T-helper 22 cell (primary cell): ENCODE results near the gene SPECC1L.

Experiments used
- DNase-seq: peaks from one replicate; pipeline ENCODE4 v3.0.0-alpha.2; 2020; ENCODE audit warnings: low read depth

SPECC1L gene

DNA sequence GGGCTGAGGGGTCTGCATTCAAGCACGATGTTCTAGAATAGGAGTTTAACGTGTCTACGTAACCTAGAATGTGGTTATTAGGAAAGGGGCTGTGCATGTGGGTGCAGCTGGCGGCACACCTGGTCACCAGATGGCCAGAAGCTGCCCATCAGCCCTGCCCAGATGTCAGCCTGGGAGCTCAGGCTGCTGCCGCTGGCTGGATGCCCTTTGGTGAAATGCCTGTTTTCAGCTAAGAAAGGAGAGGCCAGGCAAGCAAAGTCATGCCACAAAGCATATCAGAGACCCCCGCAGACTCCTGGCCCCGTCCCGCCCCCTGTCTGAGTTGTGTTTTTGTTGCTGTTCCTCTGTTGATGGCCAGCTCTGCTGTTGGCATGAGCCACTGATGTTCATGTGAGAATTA is 145.5 kb downstream of the SPECC1L start:
- no peak for DNase-seq

DNA sequence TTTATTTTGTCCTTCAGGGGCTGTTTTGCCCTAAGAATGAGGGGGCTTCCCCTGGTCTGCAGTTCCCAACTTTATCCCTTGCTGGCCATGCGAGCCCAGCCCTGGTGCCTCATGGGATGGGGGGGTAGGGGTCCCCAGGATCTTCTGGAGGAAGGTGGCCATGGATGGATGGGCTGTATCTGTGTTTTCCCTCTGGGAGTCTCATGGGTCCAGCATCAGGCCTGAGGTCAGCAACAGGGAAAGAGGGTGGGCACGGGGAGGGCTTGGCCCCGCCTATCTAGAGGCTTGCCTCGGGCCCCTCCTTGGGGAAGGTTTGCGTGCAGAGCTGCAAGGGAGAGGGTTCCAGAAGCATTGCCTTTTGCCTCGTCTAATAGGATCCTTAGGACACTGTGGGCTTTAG is 146.0 kb downstream of the SPECC1L start:
- no peak for DNase-seq

DNA sequence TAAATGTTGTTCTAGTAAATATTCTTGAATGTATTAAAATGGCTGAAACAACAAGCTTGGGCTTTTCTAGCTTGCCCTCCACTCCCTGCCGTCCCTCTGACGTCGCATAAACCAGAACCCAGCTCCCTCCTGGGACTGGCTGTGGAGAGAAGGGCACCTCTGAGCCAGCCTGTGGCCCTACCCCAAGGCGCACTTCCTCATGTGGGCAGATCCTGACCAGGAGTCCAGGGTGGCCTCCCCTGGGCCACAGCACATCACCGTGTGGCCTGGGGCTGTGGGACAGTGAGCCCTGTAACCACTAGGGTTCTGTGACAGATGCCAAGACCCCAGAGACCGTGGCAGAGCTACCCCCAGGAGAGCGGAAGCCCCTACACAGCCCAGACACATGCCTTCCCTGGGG is 146.6 kb downstream of the SPECC1L start:
- no peak for DNase-seq

DNA sequence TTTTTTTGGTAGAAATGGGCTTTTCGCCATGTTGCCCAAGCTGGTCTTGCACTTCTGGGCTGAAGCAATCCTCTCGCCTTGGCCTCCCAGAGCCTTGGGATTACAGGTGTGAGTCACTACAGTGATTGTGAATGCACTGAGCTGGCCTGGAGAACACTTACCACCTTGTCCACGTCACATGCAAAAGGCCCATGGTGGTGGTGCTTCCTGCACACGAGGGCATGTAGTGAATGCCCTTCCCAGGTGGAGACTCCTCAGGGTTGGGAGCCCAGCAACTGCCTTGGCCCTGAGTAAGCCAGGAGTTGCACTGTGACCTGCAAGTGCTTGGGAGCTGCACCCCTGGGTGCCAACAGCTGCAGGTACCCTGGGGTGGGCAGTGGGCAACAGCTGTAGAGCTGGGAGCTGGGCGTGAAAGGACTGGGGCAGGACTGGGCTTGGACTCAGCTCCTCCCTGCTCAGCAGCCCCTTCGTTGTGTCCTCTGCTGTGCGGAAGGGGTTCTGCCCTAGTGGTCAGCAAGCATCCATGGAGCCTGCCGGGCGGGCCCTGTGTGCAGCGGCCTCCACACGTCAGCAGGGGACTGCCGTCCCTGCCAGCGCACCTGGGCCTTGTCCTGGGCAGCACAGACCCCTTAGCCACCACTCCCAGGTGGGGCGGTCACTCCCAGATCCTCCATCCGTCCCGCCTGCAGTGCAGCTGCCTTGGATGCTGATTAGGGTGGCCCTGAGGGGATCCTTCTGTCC is 147.4 kb downstream of the SPECC1L start:
- DNase-seq, result no peak

DNA sequence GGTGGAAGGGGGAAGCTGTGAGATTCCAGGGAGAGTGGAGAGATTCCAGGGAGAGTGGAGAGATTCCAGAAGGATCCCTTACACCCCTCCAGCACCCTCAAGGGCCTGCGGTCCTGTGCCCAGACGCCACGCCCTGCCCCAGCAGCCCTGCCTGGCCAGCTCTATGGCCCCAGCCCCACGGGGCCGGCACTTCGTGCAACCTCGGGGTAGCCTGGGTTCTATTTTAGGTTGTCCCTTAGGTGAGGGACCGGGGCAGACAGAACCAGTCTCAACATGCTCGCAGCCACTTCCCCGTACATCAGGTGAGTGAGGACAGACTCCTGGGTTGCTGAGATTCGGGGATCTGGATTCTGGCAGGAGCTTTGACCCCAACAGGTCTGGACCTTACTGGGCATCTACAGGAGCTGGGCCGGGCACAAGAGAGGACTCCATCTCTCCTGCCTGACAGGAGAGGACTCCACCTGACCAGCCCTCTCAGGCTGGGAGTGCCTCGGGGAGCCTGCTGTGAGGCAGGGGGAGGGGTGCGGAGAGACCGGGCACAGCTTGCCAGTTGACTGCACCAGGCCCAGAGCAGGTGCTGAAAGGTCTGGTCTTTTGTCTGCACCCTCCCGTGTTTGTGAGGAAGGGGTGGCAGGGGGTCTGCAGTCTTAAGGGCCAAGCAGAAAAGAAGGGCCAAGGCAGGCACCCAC is 148.3 kb downstream of the SPECC1L start:
- DNase-seq, result no peak

DNA sequence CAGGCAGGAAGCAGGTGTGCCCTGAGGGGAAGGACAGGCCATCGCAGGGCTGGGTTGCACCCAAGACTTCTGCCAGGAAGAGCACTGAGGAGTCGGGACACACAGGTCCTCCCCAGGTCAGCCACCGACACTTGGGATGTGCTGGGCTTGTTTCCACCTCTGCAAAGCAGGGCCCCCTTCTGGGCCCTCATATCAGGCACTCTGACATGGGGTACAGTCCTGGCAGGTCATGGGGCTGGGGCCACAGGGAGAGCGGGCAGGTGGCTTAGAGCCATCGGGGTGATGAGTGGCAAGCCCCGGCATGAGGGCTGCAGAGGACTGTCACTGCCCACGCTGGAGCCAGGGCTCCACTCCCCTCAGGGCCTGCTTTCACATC is 148.8 kb downstream of the SPECC1L start:
- no peak for DNase-seq

DNA sequence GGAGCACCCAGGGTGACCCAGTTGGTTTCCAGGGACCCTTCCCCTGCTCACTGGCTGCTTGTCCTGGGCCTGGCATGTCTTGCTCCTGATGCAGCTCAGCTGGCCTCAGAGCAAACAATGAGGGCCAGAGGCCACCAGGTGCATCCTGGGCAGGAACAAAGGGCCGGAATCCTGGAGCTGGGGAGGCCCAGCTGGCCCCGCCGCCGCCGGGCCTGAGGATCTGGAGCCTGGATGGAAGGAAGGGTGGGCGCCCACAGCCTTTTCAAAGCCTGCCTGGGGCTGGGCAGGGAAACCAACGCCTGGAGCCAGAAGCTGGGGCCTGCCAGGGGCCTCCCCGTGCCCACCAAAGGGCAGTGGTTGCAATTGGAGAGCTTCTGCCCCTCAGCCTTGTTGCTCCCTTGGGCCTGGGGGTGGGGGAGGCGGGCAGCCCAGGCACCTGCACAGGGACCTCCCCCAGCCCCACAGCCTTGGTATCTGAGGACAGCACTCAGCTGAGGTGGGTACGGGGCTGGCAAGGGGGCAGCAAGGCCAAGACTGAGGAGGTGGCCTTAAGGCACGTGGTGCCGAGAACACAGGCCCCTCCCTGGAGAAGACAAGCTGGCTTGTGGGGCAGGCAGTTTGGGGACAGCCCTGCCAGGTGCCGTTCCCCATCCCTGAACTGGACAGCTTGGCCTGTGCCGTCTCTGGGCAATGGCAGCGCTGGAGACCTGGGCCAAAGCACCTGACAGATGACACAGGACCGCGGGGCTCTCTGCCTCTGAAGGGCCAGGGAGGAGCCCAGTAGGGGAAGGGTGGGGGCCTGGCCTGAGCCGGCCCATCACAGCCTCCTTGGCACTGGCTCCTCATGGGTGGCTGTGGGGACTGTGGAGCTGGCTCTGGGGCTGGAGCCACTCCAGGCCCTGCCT is 149.7 kb downstream of the SPECC1L start:
- no peak for DNase-seq

DNA sequence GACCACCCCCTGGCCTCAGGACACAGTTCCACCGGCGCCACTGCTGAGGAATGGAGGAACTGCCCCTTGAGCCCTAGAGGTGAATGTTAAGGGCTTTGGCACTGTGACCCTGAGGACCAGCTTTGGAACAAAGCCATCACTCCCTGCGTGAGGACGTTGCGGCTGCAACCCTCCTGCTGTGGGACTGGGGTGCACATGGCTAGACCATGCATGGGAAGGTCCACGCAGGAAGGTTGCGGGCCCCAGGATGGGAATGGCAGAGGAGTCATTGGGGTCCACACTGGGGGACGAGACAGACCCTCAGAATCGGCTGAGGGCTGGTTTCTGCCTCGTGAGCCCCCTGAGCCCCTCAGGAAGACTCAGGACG is 150.3 kb downstream of the SPECC1L start:
- no peak for DNase-seq

DNA sequence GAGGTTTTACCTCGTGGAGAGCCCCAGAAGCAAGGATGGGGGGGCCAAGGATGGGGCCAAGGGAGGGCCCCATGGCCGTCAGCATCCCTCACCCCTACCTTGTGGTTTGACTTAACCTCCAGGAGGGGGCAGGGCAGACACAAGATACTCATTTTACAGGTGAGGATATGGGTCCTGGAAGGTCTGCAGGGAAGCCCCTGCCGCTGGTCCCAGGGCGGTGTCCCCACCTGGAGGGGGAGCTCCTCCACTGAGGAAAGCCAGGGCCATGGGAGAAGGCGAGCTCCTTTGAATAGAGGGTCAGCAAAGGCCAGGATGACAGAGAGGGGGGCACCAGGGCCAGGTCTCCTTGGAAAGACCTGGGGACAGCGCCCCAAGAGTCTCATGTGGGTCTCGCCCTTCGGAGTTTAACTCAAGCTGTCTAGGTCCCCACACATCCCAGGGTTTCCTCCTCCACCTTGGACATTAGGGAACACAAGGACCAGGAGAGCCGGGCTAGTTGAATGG is 150.8 kb downstream of the SPECC1L start:
- no peak for DNase-seq

DNA sequence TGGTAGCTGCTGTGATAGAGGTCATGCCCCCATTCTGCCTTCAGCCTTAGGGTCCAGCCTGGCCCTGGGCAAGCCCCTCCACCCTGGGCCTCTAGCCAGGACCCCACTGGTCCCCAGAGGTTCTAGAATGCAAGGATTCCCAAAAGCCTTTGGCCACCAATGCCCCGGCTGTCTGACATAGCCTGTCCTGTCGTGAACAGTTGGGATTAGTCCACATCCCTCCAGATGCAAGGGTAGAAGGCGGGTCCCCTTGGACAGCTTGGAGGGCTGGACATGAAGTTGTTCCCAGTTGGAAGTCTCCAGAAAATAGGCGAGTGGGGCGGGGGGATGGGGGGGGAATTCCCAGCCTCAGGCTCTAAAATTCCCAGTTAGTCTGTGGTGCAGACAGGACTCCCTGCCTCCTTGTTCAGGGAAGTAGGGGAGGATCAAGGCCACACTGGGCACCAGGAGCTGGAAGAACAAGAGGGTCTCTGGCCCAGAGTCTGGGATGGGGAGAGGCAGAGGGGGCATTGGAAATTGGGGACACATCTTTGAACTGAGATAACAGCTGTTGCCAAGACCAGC is 151.6 kb downstream of the SPECC1L start:
- DNase-seq, result no peak

DNA sequence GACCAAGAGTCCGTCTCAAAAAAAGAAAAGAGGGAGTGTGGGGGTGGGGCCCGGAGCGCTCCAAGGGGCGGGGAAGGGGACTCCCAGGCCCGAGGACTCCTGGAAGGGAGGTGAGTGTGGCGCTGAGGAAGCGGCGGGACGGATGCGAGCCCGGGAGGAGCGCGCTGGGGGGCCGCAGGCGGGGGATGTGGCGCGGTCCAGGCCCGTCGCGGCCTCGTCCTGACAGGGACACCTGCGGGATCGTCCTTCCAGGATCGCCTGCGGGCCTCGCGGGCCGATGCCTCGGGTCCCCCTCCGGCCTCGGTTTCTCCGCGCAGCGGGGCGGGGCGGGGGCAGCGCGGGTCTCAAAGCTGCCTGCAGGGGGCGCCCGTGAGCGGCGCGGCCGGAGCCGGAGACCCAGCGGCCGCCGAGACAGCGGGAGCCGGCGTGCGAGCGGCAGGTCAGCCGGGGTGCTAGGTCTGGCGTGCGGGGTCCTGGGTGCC is 152.9 kb downstream of the SPECC1L start:
- DNase-seq, result no peak

DNA sequence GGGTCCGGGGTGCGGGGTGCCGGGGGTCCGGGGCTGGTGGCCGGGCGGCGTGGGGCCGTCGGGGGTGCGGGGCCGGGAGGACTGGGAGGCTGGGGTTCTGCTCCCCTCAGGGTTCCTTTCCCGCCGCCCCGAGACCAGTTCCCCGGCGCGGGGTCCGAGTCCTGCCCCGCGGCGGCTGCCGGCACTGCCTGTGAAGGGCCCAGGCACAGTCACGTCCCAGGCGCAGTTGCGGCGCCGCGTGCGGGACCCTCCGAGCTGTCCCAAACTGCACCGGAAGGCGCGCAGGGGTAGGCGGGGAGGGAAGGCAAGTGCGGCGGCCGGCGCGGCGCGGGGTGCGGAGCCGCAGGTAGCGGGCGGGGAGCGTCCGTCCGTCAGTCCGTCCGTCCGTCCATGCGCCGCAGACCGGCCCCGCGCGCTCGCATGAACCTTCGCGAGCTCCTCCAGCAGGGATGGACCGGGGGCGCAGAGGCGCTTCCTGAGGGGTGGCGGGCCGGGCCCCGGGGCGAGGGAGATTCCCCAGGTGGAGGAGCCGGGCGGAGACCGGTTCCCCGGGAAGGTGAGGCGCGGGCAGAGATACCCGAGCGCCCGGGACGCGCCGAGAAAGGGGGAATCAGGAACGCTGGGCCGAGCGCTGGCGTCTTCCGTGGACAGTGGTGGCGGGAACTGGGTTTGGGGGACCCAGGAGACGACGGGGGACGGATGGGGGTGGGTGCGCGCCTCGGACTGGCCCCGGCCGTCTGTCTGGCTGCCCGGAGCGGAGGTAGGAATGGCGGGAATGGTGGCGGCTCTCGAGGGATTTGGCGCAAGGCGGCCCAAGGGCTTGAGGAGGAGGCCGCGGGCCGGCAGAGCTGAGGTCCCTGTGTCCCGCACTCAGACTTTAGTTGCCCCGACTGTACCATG is 153.6 kb downstream of the SPECC1L start:
- DNase-seq, result no peak

DNA sequence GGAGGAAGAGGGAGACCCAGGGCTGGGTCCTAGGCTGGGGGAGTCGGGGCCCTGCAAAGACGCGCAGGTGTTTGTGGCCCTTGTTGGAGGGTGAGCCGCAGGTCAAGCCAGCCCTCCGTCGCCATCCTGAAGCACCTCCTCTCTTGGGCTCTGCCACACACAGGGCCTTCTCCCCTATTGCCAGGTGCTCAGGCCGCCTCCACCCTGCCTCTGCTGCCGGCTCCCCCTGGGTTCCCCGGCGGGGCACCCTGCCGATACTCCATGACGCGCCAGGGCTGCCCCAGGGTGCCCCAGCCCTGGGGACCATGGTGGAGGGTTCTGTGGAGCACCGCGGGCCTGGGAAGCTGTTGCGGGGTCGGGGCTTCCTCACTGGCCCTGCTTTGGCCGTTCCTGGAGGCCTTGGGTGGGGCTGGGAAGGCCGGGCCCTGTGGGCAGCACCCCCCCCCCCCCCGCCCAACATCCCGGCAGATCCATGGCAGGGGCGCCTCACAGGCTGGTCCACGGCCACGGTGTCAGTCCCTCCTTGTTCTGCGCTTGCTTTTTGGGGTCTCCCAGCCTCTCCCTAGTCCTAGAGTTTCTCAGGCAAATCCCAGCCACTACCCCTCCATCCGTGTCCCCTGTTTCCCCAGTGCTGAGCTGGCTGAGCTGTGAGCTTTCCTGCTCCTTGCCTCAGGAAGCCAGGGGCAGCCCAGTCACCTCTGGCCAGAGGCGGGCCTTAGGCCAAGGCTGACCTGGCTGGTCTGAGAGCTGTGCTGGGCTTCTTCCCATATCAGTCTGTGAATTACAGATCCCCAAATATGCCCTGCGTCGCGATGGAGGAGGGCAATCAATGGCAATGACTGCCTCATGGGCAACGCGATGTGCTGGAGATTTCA is 154.5 kb downstream of the SPECC1L start:
- DNase-seq, result no peak

DNA sequence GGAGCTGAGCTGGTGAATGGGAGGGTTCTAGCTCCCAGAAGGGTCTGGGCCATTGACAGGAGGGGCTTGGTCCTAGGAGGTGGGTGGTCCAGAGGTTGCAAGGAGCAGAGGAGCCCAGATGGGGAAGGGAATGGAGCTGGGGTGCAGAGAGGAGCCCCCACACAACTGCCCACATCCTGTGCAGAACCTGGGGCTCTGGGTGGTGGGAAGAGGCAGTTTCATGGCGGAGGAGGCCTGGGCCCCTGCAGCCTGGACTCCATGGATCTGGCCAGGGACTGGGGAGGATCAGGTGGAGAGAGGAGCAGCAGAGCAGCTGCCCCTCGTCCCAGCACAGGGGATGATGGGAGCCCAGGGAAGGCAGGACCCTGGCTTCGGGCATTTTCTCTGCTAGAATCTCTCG is 155.8 kb downstream of the SPECC1L start:
- DNase-seq, result no peak

DNA sequence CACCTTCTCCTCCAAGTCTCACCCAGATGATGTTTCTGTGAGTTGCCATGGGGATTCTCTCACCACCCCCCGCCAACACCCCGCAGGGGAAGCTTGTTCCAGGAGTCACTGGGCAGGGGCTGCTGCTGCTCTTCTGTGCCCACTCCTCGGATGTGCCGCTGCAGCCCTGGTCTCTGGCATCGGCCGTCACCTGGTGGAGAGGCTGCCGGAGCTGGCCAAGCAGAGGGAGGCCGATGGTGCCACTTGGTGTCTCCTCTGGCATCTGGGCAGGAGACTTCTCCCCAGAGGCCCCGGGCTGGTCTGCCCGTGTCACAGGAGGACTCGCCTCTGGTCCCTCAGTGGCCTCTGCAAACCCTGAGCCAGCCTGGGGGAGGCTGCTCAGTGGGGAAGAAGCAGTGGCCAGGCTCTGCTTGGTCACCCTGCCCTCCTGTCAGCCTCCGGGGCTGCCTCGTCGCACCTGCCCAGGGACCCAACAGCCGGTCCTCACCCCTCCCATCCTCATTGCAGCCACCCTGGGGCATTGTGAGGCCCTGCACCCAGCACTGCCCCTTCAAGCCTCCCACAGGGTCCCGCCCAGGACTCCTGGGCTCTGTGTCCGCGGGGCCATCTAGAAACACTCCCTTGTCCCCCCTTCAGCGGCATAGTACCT is 156.3 kb downstream of the SPECC1L start:
- no peak for DNase-seq

DNA sequence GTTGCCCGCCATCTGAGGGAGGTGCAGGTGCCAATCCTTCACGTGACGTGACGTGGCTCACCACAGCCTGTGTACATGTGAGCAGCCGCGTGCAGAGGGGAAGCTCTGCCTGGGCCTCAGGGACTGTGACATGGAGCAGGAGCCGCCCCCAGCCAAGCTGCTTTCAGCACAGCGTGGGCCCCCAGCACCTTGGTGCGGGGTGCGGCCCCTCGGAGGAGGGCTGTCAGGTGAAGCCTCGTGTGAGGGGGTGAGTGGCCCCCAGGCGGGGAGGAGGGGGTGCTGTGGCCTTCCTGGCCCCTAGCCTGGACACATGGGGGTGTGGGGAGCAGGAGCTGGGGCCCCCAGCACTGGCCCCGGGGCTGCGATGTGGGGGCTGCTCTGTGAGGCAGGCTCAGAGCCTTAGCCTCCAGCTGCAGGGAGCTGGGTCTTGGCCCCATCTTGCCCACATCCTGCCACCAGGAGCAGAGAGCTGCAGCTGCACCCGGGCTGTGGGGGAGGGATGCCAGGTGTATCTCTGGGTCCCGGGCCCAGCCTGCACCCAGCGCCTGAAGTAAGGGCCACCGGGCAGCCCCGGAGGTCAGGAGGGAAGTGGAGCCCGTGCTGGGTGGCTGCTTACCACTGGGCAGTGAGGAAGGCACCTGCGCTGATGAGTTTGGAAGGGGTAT is 157.0 kb downstream of the SPECC1L start, which contains the start of gene ADORA2A:
TSS of gene ADORA2A (plus strand) at position 100 of the 665 bp plus-strand sequence. CDS start 5,806 bp downstream, outside the sequence.
- peak; percentile 85 for DNase-seq

DNA sequence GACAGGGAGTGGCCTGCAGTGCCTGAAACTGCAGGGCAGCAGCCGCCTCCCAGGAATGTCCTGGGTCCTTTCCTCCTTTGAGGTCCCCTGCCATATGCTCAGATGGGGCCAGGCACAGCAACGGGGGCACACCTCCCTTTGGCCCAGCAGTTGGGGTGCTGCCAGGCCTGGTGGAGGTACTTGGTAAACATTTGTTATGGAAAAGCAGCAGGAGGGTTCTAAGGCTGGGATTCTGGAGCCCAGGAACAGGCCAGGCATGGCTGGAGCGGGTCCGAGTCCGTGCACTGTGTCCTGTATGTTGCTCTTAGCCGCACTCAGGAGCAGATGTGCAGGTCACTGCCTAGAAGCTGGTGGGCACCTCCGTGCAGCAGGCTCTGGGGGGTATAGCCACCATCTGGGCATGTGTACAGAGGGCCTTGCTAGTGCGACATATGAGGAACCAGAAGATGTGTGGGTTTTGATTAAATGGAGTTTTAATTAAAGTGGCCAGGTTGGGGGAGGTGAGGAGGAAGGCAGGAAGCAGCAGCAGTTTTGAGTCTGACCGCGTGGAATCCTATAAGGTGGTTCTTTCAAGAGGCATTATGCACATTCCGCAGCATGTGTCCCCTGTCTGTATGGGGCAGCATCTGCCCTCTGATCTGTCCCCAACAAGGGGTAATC is 158.2 kb downstream of the SPECC1L start:
- DNase-seq, result no peak
